Measurements from ENCODE around the gene OXCT1.
A peak's percentile ranks its signal among the peaks of the same experiment; 100 is the strongest.
"Not testable (repeated sequence)": the region's sequence is repeated elsewhere in the genome, so short reads cannot be mapped to it uniquely, and the experiment has no call there.

The OXCT1 gene

GRCh38 chr5:41821051-41821450 lies 49.2 kb downstream of the OXCT1 start:
- DNase-seq: no peak

GRCh38 chr5:41820150-41820549 lies 50.1 kb downstream of the OXCT1 start:
- no peak for DNase-seq

- DNase-seq: peak in 1 of 5 experiments; percentile 17
These were observed 52.5 kb downstream of the OXCT1 start for GRCh38 chr5:41817625-41818301.

GRCh38 chr5:41815663-41816229 lies 54.5 kb downstream of the OXCT1 start:
- DNase-seq: no peak

- DNase-seq: no peak
These were observed 55.0 kb downstream of the OXCT1 start for GRCh38 chr5:41815261-41815660.

- DNase-seq: not testable (repeated sequence)
These were observed 55.9 kb downstream of the OXCT1 start for GRCh38 chr5:41814306-41814705.

- no peak for DNase-seq
These were observed 58.1 kb downstream of the OXCT1 start for GRCh38 chr5:41812156-41812555.

GRCh38 chr5:41809128-41809527 lies 61.1 kb downstream of the OXCT1 start:
- DNase-seq: peak in 1 of 5 experiments; percentile 10

- DNase-seq: no peak
These were observed 61.9 kb downstream of the OXCT1 start for GRCh38 chr5:41808294-41808693.

GRCh38 chr5:41797662-41798061 lies 72.6 kb downstream of the OXCT1 start:
- peak in 1 of 5 experiments; percentile 32 for DNase-seq

- DNase-seq: no peak
These were observed 74.2 kb downstream of the OXCT1 start for GRCh38 chr5:41796061-41796460.

GRCh38 chr5:41795125-41795524 lies 75.1 kb downstream of the OXCT1 start:
- no peak for DNase-seq

- no peak for DNase-seq
These were observed 75.8 kb downstream of the OXCT1 start for GRCh38 chr5:41794471-41794870.

GRCh38 chr5:41793141-41793770 lies 77.0 kb downstream of the OXCT1 start:
- no peak for DNase-seq

GRCh38 chr5:41790038-41790776 lies 80.0 kb downstream of the OXCT1 start:
- DNase-seq: no peak

- no peak for DNase-seq
These were observed 80.8 kb downstream of the OXCT1 start for GRCh38 chr5:41789434-41789833.

- DNase-seq: no peak
These were observed 81.3 kb downstream of the OXCT1 start for GRCh38 chr5:41788941-41789368.

- DNase-seq: no peak
These were observed 83.0 kb downstream of the OXCT1 start for GRCh38 chr5:41787265-41787664.

- no peak for DNase-seq
These were observed 85.2 kb downstream of the OXCT1 start for GRCh38 chr5:41785061-41785460.

GRCh38 chr5:41778410-41778809 lies 91.8 kb downstream of the OXCT1 start:
- DNase-seq: no peak

GRCh38 chr5:41776435-41776834 lies 93.8 kb downstream of the OXCT1 start:
- DNase-seq: no peak

GRCh38 chr5:41773799-41774198 lies 96.4 kb downstream of the OXCT1 start:
- no peak for DNase-seq

- DNase-seq: peak in 1 of 5 experiments; percentile 5
These were observed 97.3 kb downstream of the OXCT1 start for GRCh38 chr5:41772785-41773442.
